ENCODE measurements around the gene TUBA4A.

GRCh38 chr2:219204425-219205164 lies 49.1 kb downstream of the TUBA4A start:
- TF ChIP-seq CTCF (conservative IDR thresholded peaks at IDR 0.05; ENCODE audit: low read depth, low read length) (no peak), USF2 (IDR thresholded peaks at IDR 0.05; ENCODE audit: low read depth, low read length) (no peak), RCOR1 (IDR thresholded peaks at IDR 0.05; ENCODE audit: insufficient replicate concordance, low read length) (no peak), POLR2A (IDR thresholded peaks at IDR 0.05; ENCODE audit: low read depth, low read length) (no peak), ELK1 (IDR thresholded peaks at IDR 0.05; ENCODE audit: borderline replicate concordance, low read depth, low read length) (no peak), RAD21 (IDR thresholded peaks at IDR 0.05; ENCODE audit: low read length) (no peak), BHLHE40 (IDR thresholded peaks at IDR 0.05; ENCODE audit: low read depth, low read length) (no peak), MAZ (IDR thresholded peaks at IDR 0.05; ENCODE audit: borderline replicate concordance, low read depth, low read length) (no peak), FOS (IDR thresholded peaks at IDR 0.05; ENCODE audit: low read depth, low read length) (no peak), SMC3 (IDR thresholded peaks at IDR 0.05; ENCODE audit: low read depth, low read length) (no peak)

Data from IMR-90 (cell line).